ENCODE measurements around the gene PRR5L. TPM values are rescaled to one million over a fixed set of nuclear protein-coding genes. Genes with fewer than 3 reads are reported as not detected.

Gene PRR5L
- total and polyA plus RNA-seq, 9 of the 15 experiments (the other 6 are each of a cell fraction or from before 2014, with no cell fraction given) = 0.11 to 0.60 (median 0.36) TPM; not detected in 2

GRCh38 chr11:36454941-36455631, 159.0 kb downstream of the PRR5L start (continued):
- no peak for TF ChIP-seq ZNF318 (IDR thresholded peaks at IDR 0.05; ENCODE audit: borderline replicate concordance in 1 of 2, low read depth in 1 of 2)

Measured in K562 (cell line).